Stimulated activated memory B cell treated with anti-CD40 and anti-IgM and Interleukin-4, amounts not matched to agents 10 μg/mL and 1 μg/mL and 100 μg/mL, for 72 hours (primary cell): ENCODE results near the gene SLC25A48.

Source experiments
- ATAC-seq: fragments of 150-1000 bp; cut with Tn5 transposase; 2 replicates; pipeline ENCODE4 v1.10.0; 2021
- H3K27ac Mint-ChIP-seq: one replicate; pipeline ENCODE4 v1.8.0; 2022; ENCODE audit warnings: mild to moderate bottlenecking, mixed read lengths
- H3K27me3 Mint-ChIP-seq: one replicate; pipeline ENCODE4 v1.8.0; 2022; ENCODE audit warnings: mixed read lengths
- H3K36me3 Mint-ChIP-seq: one replicate; pipeline ENCODE4 v1.8.0; 2022; ENCODE audit warnings: mixed read lengths
- H3K4me1 Mint-ChIP-seq: one replicate; pipeline ENCODE4 v1.8.0; 2022; ENCODE audit warnings: mixed read lengths
- H3K4me3 Mint-ChIP-seq: one replicate; pipeline ENCODE4 v1.8.0; 2022; ENCODE audit warnings: mild to moderate bottlenecking, moderate library complexity, mixed read lengths
- H3K9me3 Mint-ChIP-seq: one replicate; pipeline ENCODE4 v1.8.0; 2022; ENCODE audit warnings: mixed read lengths

SLC25A48 gene

GRCh38 chr5:135895474-135896006 lies 61.1 kb downstream of the SLC25A48 start, which contains the start of gene IL9:
IL9 (minus strand) TSS chr5:135895841; CDS start chr5:135895816, 25 bp downstream.
- Mint-ChIP-seq H3K36me3 (no peaks in the 10 kb centered on the region), H3K4me3 (no peak within 1 kb of the TSS), H3K27me3 (peaks cover 9% of the 10 kb centered on the region), H3K27ac (no peak within 1 kb of the TSS), H3K9me3 (no peaks in the 10 kb centered on the region), H3K4me1 (peaks cover 6% of the 10 kb centered on the region)
- no peak for ATAC-seq

DNA sequence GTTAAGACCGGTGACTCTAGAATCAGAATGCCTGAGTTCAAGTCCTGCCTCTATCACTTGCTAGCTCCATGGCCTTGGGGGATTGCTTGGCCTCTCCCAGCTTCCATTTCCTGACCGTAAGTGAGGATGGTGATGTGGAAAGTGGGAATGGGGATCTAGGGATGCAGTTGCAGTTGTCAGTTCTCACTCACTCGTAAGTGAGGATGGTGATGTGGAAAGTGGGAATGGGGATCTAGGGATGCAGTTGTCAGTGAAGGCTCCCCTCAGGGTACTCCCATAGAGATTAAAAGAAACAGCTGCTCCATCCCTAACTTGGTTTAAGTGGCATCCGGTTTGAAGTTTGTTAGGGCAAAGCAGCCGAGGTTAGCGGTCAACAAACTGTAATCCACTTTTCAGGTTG lies 64.2 kb downstream of the SLC25A48 start:
- H3K36me3 Mint-ChIP-seq, result no peaks in the 10 kb centered on the region
- H3K27ac Mint-ChIP-seq, result no peak overlapping the region
- H3K9me3 Mint-ChIP-seq, result no peaks in the 10 kb centered on the region
- H3K4me1 Mint-ChIP-seq, result no peaks in the 10 kb centered on the region
- H3K27me3 Mint-ChIP-seq, result peaks cover 23% of the 10 kb centered on the region
- no peak overlapping the region for H3K4me3 Mint-ChIP-seq
- ATAC-seq, result no peak

GRCh38 chr5:135900276-135900675 lies 65.8 kb downstream of the SLC25A48 start:
- H3K4me3 Mint-ChIP-seq, result no peak overlapping the region
- no peaks in the 10 kb centered on the region for H3K4me1 Mint-ChIP-seq
- no peak overlapping the region for H3K27ac Mint-ChIP-seq
- no peaks in the 10 kb centered on the region for H3K36me3 Mint-ChIP-seq
- no peaks in the 10 kb centered on the region for H3K9me3 Mint-ChIP-seq
- H3K27me3 Mint-ChIP-seq, result peaks cover 29% of the 10 kb centered on the region
- no peak for ATAC-seq

- H3K9me3 Mint-ChIP-seq, result no peaks in the 10 kb centered on the region
- H3K36me3 Mint-ChIP-seq, result no peaks in the 10 kb centered on the region
- no peak overlapping the region for H3K4me3 Mint-ChIP-seq
- no peak for ATAC-seq
- peaks cover 38% of the 10 kb centered on the region for H3K27me3 Mint-ChIP-seq
- no peak overlapping the region for H3K27ac Mint-ChIP-seq
- no peaks in the 10 kb centered on the region for H3K4me1 Mint-ChIP-seq
Measured at GRCh38 chr5:135901633-135902032, 67.2 kb downstream of the SLC25A48 start.

DNA sequence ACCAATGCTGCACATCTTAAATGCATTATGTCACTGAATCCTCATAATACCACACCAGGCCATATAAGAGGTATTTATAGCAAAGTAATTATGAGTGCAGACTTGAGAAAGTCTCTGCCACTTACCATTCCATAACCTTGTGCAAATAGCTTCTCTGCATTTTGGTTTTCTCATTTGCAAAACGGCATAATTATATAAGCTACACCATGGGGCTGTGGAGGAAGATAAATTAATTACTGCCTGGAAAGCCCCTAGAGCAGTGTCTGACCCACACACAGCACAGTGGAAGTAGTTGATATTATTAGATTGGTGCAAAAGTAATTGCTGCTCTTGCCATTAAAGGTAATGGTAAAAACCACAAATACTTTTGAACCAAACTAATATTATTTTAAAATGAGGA lies 70.7 kb downstream of the SLC25A48 start:
- no peaks in the 10 kb centered on the region for H3K9me3 Mint-ChIP-seq
- ATAC-seq, result no peak
- peaks cover 42% of the 10 kb centered on the region for H3K27me3 Mint-ChIP-seq
- H3K4me1 Mint-ChIP-seq, result no peaks in the 10 kb centered on the region
- no peak overlapping the region for H3K4me3 Mint-ChIP-seq
- no peak overlapping the region for H3K27ac Mint-ChIP-seq
- no peaks in the 10 kb centered on the region for H3K36me3 Mint-ChIP-seq

- H3K4me1 Mint-ChIP-seq, result no peaks in the 10 kb centered on the region
- H3K4me3 Mint-ChIP-seq, result no peak overlapping the region
- no peak for ATAC-seq
- H3K36me3 Mint-ChIP-seq, result no peaks in the 10 kb centered on the region
- no peak overlapping the region for H3K27ac Mint-ChIP-seq
- peaks cover 53% of the 10 kb centered on the region for H3K27me3 Mint-ChIP-seq
- no peaks in the 10 kb centered on the region for H3K9me3 Mint-ChIP-seq
Measured at GRCh38 chr5:135913713-135914626, 79.5 kb downstream of the SLC25A48 start.

DNA sequence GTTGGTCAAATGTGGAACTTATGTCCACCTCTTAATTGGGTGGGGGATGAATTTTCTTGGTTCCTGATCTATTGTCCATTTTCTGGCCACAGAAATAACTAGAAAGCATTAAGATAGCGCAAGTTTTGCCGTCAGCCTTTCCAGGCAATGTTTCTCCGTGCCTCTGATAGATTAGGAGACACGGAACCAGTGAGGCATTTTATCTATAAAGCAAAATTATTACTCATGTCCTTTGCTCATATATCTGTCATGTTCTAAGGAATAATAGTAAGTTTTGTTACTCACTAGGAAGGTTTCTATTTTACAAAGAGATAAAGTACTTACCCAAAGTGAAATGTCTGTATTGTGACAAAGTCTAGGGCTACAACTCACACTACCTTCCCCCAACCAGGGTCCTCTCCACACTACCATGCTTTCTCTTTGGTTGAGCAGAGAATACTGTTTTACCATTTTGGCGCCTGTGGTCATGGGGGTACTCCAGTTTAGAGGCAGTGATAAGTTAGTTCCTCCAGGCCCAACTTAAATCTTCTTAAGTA lies 81.1 kb downstream of the SLC25A48 start:
- Mint-ChIP-seq H3K27me3 (peaks cover 41% of the 10 kb centered on the region), H3K4me1 (no peaks in the 10 kb centered on the region), H3K4me3 (no peak overlapping the region), H3K36me3 (no peaks in the 10 kb centered on the region), H3K9me3 (no peaks in the 10 kb centered on the region), H3K27ac (no peak overlapping the region)
- no peak for ATAC-seq

- no peak for ATAC-seq
- H3K4me1 Mint-ChIP-seq, result no peaks in the 10 kb centered on the region
- H3K27ac Mint-ChIP-seq, result no peak overlapping the region
- H3K4me3 Mint-ChIP-seq, result no peak overlapping the region
- H3K36me3 Mint-ChIP-seq, result no peaks in the 10 kb centered on the region
- H3K9me3 Mint-ChIP-seq, result no peaks in the 10 kb centered on the region
- peaks cover 35% of the 10 kb centered on the region for H3K27me3 Mint-ChIP-seq
Measured at GRCh38 chr5:135916638-135917263, 82.3 kb downstream of the SLC25A48 start.

GRCh38 chr5:135920199-135920598 lies 85.7 kb downstream of the SLC25A48 start:
- Mint-ChIP-seq H3K27ac (no peak overlapping the region), H3K4me1 (no peaks in the 10 kb centered on the region), H3K4me3 (no peak overlapping the region), H3K36me3 (no peaks in the 10 kb centered on the region), H3K27me3 (peaks cover 45% of the 10 kb centered on the region), H3K9me3 (no peaks in the 10 kb centered on the region)
- no peak for ATAC-seq

DNA sequence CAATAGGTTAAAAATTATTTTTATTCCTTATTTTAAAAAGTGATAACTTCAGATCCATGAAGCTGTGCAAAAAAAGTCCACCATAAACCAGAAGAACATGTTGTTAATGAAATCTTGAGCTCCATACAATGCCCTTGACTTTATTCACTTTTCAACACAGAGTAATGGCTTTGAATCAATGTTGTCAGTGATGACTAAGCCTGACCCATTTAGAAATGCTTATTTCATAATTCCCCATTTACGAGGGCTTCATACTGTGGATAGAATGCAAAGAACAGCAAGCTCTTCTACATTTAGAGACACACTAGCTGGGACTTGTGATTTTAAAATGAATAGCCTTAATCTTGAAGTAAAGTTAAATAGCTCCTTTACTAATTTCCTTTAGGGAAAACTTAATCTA lies 86.9 kb downstream of the SLC25A48 start:
- no peak overlapping the region for H3K27ac Mint-ChIP-seq
- no peaks in the 10 kb centered on the region for H3K9me3 Mint-ChIP-seq
- peaks cover 54% of the 10 kb centered on the region for H3K27me3 Mint-ChIP-seq
- no peaks in the 10 kb centered on the region for H3K36me3 Mint-ChIP-seq
- H3K4me1 Mint-ChIP-seq, result no peaks in the 10 kb centered on the region
- ATAC-seq, result no peak
- no peak overlapping the region for H3K4me3 Mint-ChIP-seq

DNA sequence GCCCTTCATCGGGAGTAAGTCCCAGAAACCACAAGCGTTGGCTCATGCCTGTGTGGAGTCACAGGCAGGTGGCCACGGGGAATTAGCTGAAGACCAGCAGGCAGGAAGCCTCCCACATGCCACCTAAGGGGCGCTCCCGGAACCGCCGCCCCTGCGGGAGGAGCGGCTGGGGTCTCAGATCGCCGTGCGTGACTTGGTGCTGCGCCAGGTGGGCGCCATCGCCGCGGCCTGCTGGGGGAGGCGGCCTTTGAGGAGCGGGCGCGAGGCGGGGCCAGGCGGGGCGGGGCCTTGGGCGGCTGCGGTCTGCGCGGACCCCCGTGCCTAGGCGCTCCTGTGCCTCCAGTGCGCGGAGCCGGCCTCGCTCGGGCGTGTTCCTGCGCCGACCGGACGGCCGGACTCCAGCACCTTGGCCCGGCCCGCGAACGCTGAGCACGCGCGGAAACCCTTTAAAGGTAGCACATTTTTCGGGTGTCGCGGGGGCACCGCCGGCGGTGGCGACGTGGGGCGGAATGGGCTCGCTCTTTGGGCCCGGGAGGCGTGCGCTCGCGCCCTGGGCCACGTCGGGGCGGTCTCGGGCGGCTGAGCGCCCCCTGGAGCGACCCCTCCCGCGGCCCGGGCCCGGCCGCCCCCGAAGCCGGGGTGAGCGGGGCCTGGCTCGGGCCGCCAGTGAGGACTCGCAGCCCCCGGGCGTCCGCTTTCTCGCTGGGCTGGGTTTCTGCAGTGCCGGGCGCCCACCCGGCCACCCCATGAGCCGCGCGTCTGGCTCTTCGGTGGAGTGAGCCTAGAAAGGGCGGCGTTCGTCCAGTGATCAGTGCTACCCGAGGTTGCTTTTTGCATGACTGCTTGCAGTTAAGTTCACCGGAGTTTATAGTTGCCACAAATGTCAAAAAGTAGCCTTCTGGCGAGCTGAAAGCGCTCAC lies 95.8 kb downstream of the SLC25A48 start:
- H3K27ac Mint-ChIP-seq, result no peak overlapping the region
- ATAC-seq, result no peak
- H3K4me3 Mint-ChIP-seq, result no peak overlapping the region
- peaks cover 62% of the 10 kb centered on the region for H3K27me3 Mint-ChIP-seq
- no peaks in the 10 kb centered on the region for H3K9me3 Mint-ChIP-seq
- no peaks in the 10 kb centered on the region for H3K36me3 Mint-ChIP-seq
- H3K4me1 Mint-ChIP-seq, result no peaks in the 10 kb centered on the region

GRCh38 chr5:135930949-135931295 lies 96.5 kb downstream of the SLC25A48 start:
- Mint-ChIP-seq H3K27me3 (peaks cover 58% of the 10 kb centered on the region), H3K4me1 (no peaks in the 10 kb centered on the region), H3K4me3 (no peak overlapping the region), H3K27ac (no peak overlapping the region), H3K9me3 (no peaks in the 10 kb centered on the region), H3K36me3 (no peaks in the 10 kb centered on the region)
- ATAC-seq, result no peak

- H3K4me1 Mint-ChIP-seq, result no peaks in the 10 kb centered on the region
- H3K36me3 Mint-ChIP-seq, result no peaks in the 10 kb centered on the region
- ATAC-seq, result no peak
- H3K9me3 Mint-ChIP-seq, result no peaks in the 10 kb centered on the region
- H3K27me3 Mint-ChIP-seq, result peaks cover 35% of the 10 kb centered on the region
- H3K27ac Mint-ChIP-seq, result no peak overlapping the region
- H3K4me3 Mint-ChIP-seq, result no peak overlapping the region
Measured at GRCh38 chr5:135934939-135935338, 100.5 kb downstream of the SLC25A48 start.

DNA sequence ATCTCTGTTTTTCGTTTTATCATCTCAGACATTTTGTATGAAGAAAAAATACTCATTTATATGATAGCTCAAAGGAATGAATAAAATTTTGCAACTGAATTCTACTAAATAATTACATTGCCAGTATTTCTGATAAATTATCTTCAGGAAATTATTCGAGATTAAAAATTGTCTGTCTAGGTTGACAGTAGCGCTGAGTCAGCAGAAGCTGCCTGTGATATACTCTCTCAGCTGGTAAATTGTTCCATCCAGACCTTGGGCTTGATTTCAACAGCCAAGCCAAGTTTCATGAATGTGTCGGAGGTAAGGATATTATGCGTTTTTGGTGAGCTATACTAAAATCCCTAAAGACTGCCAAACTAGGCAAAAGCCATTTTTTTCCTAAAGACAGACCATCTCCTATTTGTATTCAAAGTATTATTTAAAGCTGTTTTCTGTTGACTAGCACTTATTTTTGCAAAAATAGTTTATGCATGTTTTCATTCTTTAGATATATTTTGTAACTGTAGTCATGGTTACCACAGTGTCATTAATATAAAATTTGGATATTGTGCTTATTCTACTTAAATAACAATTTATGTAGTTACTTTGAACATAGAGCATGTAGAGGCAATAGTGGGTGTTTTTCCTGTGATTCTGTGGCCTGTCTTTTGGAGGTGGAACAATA lies 102.9 kb downstream of the SLC25A48 start:
- Mint-ChIP-seq H3K36me3 (no peaks in the 10 kb centered on the region), H3K4me1 (no peaks in the 10 kb centered on the region), H3K4me3 (no peak overlapping the region), H3K9me3 (no peaks in the 10 kb centered on the region), H3K27me3 (peaks cover 18% of the 10 kb centered on the region), H3K27ac (no peak overlapping the region)
- no peak for ATAC-seq
